Gastrocnemius medialis (tissue), 4 donors: ENCODE data around the gene NKX6-1.

Experiments
- POLR2A ChIP-seq, 2 donors: fragments of 450-650 bp; IDR thresholded peaks; one replicate each; pipeline ENCODE4 v1.6.1; 2017; ENCODE audit warnings: antibody characterized with exemption in 2 of 2, mild to moderate bottlenecking in 2 of 2, moderate library complexity in 2 of 2
- TF ChIP-seq, protein P1 (sequence below), 5 experiments: fragments of 450-650 bp in 3 of 5; fragments of 200-600 bp in 2 of 5; sonication (generic) in 2 of 5; IDR thresholded peaks in 4 of 5; conservative IDR thresholded peaks in 1 of 5; 1 replicate in 4 of 5; 2 replicates in 1 of 5; pipeline ENCODE4 v1.5.1; 2016 to 2019; ENCODE audit warnings: antibody characterized with exemption in 5 of 5, mild to moderate bottlenecking in 3 of 5, moderate library complexity in 3 of 5

DNA sequence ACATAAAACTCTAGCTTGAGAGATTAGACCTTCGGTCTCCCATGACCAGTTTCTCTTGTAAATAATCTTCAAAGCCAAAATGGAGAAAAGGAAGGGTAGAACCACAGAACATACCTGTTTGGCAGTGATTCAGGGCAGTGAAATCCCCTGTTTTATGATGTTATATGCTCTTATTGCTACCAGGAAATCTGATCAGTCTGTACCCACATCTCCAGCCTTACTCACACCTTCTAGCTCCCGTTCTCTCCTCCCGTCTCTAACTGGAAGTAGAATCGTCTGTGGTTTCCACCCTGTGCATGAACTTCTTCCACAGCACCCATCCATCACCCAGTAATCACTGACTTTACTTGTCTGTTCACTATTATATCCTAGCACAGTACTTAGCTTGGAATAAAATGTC lies 42.9 kb downstream of the NKX6-1 start:
- TF ChIP-seq, protein P1, sequence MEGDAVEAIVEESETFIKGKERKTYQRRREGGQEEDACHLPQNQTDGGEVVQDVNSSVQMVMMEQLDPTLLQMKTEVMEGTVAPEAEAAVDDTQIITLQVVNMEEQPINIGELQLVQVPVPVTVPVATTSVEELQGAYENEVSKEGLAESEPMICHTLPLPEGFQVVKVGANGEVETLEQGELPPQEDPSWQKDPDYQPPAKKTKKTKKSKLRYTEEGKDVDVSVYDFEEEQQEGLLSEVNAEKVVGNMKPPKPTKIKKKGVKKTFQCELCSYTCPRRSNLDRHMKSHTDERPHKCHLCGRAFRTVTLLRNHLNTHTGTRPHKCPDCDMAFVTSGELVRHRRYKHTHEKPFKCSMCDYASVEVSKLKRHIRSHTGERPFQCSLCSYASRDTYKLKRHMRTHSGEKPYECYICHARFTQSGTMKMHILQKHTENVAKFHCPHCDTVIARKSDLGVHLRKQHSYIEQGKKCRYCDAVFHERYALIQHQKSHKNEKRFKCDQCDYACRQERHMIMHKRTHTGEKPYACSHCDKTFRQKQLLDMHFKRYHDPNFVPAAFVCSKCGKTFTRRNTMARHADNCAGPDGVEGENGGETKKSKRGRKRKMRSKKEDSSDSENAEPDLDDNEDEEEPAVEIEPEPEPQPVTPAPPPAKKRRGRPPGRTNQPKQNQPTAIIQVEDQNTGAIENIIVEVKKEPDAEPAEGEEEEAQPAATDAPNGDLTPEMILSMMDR (IDR thresholded peaks at IDR 0.05 in 4 of 5, conservative IDR thresholded peaks at IDR 0.05 in 1 of 5), result no peak
- no peak for TF ChIP-seq POLR2A (IDR thresholded peaks at IDR 0.05)
